HG03045 (cell line): ENCODE measurements around the gene ANKUB1.

ENCODE experiments used
- ATAC-seq: cut with Tn5 transposase; IDR thresholded peaks from one replicate; pipeline ENCODE4 v1.9.1; 2021; ENCODE audit warnings: mild to moderate bottlenecking, moderate library complexity; ENCODE audit not compliant: unreplicated experiment

Gene ANKUB1

GRCh38 chr3:149809699-149810098 lies 17.3 kb upstream of the ANKUB1 start:
- no peak for ATAC-seq

- no peak for ATAC-seq
Observed at GRCh38 chr3:149808209-149808829, 16.0 kb upstream of the ANKUB1 start.

- no peak for ATAC-seq
Observed at GRCh38 chr3:149806171-149806778, 13.9 kb upstream of the ANKUB1 start.

GRCh38 chr3:149801639-149802038 lies 9.3 kb upstream of the ANKUB1 start:
- no peak for ATAC-seq

GRCh38 chr3:149801195-149801594 lies 8.8 kb upstream of the ANKUB1 start:
- ATAC-seq, result no peak

GRCh38 chr3:149800693-149801092 lies 8.3 kb upstream of the ANKUB1 start:
- no peak for ATAC-seq

- no peak for ATAC-seq
Observed at GRCh38 chr3:149796026-149796425, 3.7 kb upstream of the ANKUB1 start.

GRCh38 chr3:149790698-149791097 lies 1.7 kb downstream of the ANKUB1 start:
- no peak for ATAC-seq

GRCh38 chr3:149790268-149790667 lies 2.1 kb downstream of the ANKUB1 start:
- no peak for ATAC-seq

GRCh38 chr3:149784064-149784704 lies 8.2 kb downstream of the ANKUB1 start:
- no peak for ATAC-seq

GRCh38 chr3:149783576-149783975 lies 8.8 kb downstream of the ANKUB1 start:
- ATAC-seq, result no peak

GRCh38 chr3:149781741-149782140 lies 10.6 kb downstream of the ANKUB1 start:
- ATAC-seq, result no peak

GRCh38 chr3:149781211-149781610 lies 11.1 kb downstream of the ANKUB1 start:
- ATAC-seq, result no peak

GRCh38 chr3:149777414-149778214 lies 14.7 kb downstream of the ANKUB1 start:
- no peak for ATAC-seq

- ATAC-seq, result no peak
Observed at GRCh38 chr3:149776170-149776569, 16.2 kb downstream of the ANKUB1 start.

GRCh38 chr3:149772861-149773260 lies 19.5 kb downstream of the ANKUB1 start:
- no peak for ATAC-seq

- no peak for ATAC-seq
Observed at GRCh38 chr3:149771652-149772271, 20.6 kb downstream of the ANKUB1 start.

GRCh38 chr3:149770246-149770645 lies 22.1 kb downstream of the ANKUB1 start:
- ATAC-seq, result no peak

- no peak for ATAC-seq
Observed at GRCh38 chr3:149768704-149769103, 23.6 kb downstream of the ANKUB1 start.

- no peak for ATAC-seq
Observed at GRCh38 chr3:149767720-149768119, 24.6 kb downstream of the ANKUB1 start.

- no peak for ATAC-seq
Observed at GRCh38 chr3:149765762-149766334, 26.5 kb downstream of the ANKUB1 start.
